Colonic mucosa (tissue), 4 donors: Measurements from ENCODE around the gene C1orf115. TPM values are rescaled to one million over a fixed set of nuclear protein-coding genes. Genes with fewer than 3 reads are reported as not detected.

Source experiments
- DNase-seq: peaks from one replicate; pipeline ENCODE4 v3.0.0-alpha.2; 2020
- H3K27ac ChIP-seq: fragments of 200-600 bp; one replicate; pipeline ENCODE4 v1.8.0; 2021
- H3K27me3 ChIP-seq: fragments of 200-600 bp; one replicate; pipeline ENCODE4 v1.8.0; 2021
- H3K36me3 ChIP-seq: fragments of 200-600 bp; one replicate; pipeline ENCODE4 v1.8.0; 2021
- H3K4me1 ChIP-seq: fragments of 200-600 bp; one replicate; pipeline ENCODE4 v1.8.0; 2021; ENCODE audit warnings: mild to moderate bottlenecking
- H3K4me3 ChIP-seq: fragments of 200-600 bp; one replicate; pipeline ENCODE4 v1.8.0; 2021
- H3K9ac ChIP-seq, 2 donors: one replicate each; pipeline ENCODE4 v1.7.0; 2013; ENCODE audit warnings: control low read depth in 2 of 2, low read depth in 2 of 2, low read length in 2 of 2
- H3K9me3 ChIP-seq: fragments of 200-600 bp; one replicate; pipeline ENCODE4 v1.8.0; 2021
- intact Hi-C: fragments of 100-400 bp; cut with DNase I; formaldehyde crosslinking; loops from one replicate; pipeline ENCODE4 v1.14.1; 2022
- total RNA-seq, 2 donors: library from RNA; stranded (reverse); fragmentation: NEBNext Ultra II Directional in 1 of 2; extraction: Animal tissue kit (Norgen Biotek cat#: 25700) in 1 of 2; gene quantifications; one replicate each; pipeline ENCODE4 v1.2.1, GENCODE V29; 2021
- TF ChIP-seq, protein P1 (sequence below): fragments of 200-600 bp; IDR thresholded peaks from one replicate; pipeline ENCODE4 v1.8.0; 2022; ENCODE audit warnings: antibody characterized with exemption, mild to moderate bottlenecking
- donor health status: healthy.
- donor health status: DM: no; HTN: no; CAD: no.
- donor health status: DM: no; HTN: no; CAD: no.

The C1orf115 gene
- total RNA-seq, 2 donors from 2014 or later: 29.4 to 80.6 TPM

DNA sequence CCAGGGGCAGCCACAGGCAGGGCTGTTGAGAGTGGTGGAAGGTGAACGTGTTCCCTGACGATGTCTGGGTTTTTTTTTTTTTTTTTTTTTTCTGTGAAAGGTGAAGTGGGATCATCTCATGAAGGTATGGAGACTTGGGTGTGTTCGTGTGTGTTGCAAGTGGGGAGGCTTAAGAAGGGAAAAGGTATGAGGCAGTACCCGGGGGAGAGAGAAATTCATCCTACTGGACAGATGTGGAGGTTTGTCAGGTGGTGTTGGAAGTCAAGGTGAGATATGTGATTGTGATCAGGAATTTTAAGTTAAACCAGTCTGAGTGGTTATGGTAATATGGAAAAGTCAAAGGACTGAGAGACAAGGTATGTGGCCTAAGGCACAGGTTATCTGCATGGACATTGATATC is 5.3 kb downstream of the C1orf115 start:
- Histone ChIP-seq H3K9me3 (no peaks in the 10 kb centered on the region), H3K36me3 (no peaks in the 10 kb centered on the region), H3K4me1 (no peaks in the 10 kb centered on the region), H3K27me3 (no peaks in the 10 kb centered on the region), H3K4me3 (no peak overlapping the region), H3K9ac (no peak overlapping the region), H3K27ac (no peak overlapping the region)
- no peak for DNase-seq
- TF ChIP-seq, protein P1, sequence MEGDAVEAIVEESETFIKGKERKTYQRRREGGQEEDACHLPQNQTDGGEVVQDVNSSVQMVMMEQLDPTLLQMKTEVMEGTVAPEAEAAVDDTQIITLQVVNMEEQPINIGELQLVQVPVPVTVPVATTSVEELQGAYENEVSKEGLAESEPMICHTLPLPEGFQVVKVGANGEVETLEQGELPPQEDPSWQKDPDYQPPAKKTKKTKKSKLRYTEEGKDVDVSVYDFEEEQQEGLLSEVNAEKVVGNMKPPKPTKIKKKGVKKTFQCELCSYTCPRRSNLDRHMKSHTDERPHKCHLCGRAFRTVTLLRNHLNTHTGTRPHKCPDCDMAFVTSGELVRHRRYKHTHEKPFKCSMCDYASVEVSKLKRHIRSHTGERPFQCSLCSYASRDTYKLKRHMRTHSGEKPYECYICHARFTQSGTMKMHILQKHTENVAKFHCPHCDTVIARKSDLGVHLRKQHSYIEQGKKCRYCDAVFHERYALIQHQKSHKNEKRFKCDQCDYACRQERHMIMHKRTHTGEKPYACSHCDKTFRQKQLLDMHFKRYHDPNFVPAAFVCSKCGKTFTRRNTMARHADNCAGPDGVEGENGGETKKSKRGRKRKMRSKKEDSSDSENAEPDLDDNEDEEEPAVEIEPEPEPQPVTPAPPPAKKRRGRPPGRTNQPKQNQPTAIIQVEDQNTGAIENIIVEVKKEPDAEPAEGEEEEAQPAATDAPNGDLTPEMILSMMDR: no peak
- intact Hi-C loops: no loop called here

DNA sequence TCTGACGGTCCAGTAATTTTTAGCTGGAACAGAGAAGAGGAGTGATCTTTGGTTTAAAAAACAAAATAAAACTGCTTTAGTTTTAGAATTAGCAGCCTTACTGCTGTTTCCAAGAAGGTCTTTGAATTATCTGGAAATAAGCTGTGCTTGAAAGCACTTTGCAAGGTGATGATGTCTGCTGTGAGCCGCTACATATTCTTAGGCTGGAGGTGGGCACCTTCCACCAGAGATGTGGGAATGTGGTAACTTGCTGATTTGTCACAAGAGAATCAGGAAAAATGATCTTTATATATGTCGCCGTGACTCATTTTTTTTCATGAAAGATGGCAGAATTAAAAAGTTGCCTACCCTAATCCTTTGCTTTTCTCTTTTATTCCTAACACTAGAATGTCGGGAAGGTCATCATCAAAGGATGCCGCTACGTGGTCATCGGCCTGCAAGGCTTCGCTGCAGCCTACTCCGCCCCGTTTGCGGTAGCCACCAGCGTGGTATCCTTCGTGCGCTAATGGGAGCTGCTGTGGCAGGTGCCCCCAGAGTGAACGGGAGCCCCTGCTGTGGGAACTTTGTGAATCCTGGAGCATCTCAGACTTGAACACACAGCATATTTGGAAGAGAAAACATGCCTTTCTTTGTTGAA is 6.2 kb downstream of the C1orf115 start:
- no peaks in the 10 kb centered on the region for H3K27me3 ChIP-seq
- DNase-seq: no peak
- H3K4me1 ChIP-seq: no peaks in the 10 kb centered on the region
- H3K4me3 ChIP-seq: no peak overlapping the region
- H3K36me3 ChIP-seq: no peaks in the 10 kb centered on the region
- H3K9ac ChIP-seq: no peak overlapping the region
- TF ChIP-seq, protein P1: no peak
- H3K27ac ChIP-seq: no peak overlapping the region
- no peaks in the 10 kb centered on the region for H3K9me3 ChIP-seq
- intact Hi-C loops: no loop called here

DNA sequence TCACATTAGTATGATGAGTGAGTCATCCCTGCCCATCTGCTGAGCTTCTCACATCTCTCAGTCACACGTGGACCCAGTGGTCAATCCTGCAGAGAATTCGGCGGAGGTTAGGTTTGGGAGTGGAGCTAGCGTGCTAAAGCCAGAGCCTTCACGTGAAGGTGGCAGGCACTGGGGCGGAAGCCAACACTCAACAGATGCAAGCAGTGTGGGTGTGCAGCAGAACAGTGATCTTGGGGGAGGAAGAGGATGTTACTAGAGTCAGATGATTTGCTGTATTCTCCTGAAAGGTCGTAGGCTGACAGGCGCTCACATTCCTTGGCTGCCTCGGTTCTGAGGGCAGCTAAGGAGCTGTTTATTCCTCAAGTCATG is 6.7 kb downstream of the C1orf115 start:
- intact Hi-C loops: no loop called here
- no peak overlapping the region for H3K9ac ChIP-seq
- H3K4me1 ChIP-seq: no peaks in the 10 kb centered on the region
- H3K27me3 ChIP-seq: no peaks in the 10 kb centered on the region
- no peak for DNase-seq
- H3K36me3 ChIP-seq: no peaks in the 10 kb centered on the region
- no peak overlapping the region for H3K27ac ChIP-seq
- H3K9me3 ChIP-seq: no peaks in the 10 kb centered on the region
- no peak overlapping the region for H3K4me3 ChIP-seq
- TF ChIP-seq, protein P1: no peak

DNA sequence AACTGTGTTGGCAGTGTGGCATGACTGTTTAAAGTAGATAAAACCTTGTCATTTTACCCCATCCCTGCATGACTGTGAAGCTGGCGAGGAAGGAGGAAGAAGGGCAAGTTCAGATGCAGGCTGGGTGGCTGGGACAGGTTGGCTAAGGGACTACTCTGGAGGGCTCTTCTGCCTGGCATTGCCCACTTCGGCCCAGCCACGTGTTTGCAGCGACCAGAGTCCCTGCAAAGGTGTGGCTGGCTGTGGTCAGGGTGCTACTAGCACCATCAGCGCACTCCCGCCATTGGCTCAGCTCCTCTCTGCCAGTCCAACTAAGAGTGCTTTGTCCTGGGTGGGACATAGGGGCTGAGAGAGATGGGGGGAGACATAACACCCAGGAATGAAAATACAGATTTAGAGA is 7.2 kb downstream of the C1orf115 start:
- no peak overlapping the region for H3K4me3 ChIP-seq

DNA sequence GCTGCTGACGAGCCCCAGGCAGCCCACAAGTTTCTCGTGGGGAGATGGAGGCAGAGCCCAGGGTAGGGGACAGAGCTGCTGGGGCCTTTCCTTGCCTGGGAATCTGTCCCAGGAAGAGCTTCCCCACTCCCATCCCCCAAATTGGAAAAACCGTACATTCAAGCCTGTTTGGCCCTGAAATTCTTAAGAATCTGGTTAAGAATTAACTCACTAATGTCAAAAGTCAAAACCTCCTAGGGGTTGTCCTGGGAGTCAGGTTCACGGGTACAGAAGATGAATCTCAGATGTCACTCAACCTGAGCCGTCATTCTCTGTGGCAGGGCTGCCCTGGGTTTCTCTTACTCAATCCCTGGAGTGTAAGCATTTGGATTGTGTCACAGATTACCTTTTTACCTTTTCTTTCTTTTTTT is 8.4 kb downstream of the C1orf115 start:
- H3K27ac ChIP-seq: no peak overlapping the region
- no peak for DNase-seq
- no peaks in the 10 kb centered on the region for H3K27me3 ChIP-seq
- no peaks in the 10 kb centered on the region for H3K36me3 ChIP-seq
- no peak overlapping the region for H3K9ac ChIP-seq
- no peaks in the 10 kb centered on the region for H3K9me3 ChIP-seq
- intact Hi-C loops: no loop called here
- H3K4me3 ChIP-seq: no peak overlapping the region
- TF ChIP-seq, protein P1: no peak
- H3K4me1 ChIP-seq: no peaks in the 10 kb centered on the region

More for the DNA sequence above, 7.2 kb downstream of the C1orf115 start:
- no peak for DNase-seq
- H3K9ac ChIP-seq: no peak overlapping the region
- intact Hi-C loops: no loop called here
- TF ChIP-seq, protein P1: no peak
- H3K27ac ChIP-seq: no peak overlapping the region
- H3K4me1 ChIP-seq: no peaks in the 10 kb centered on the region
- no peaks in the 10 kb centered on the region for H3K27me3 ChIP-seq
- no peaks in the 10 kb centered on the region for H3K36me3 ChIP-seq
- H3K9me3 ChIP-seq: no peaks in the 10 kb centered on the region
